Measurements from ENCODE around the gene ZNF879.

ZNF879 gene

DNA sequence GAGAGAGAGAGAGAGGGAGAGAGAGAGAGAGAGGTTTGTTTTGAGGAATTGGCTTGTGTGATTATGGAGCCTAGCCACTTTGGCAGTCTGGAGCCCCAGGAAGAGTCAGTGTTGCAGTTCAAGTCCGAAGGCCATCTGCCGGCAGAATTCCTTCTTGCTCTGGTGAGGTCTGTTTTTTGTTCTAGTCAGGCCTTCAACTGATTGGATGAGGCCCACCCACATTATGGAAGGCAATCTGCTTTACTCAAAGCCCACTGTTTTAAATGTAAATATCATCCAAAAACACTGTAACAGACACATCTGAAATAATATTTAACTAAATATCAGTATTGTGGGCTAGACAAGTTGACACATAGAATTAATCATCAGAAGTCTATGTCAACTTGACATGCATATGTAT, 17.0 kb upstream of the ZNF879 start:
- ChIA-PET POLR2A (no interaction called here), CTCF (no interaction called here)
- DNase-seq (ENCODE audit: extremely low spot score) = no peak
- TF ChIP-seq CTCF (IDR thresholded peaks at IDR 0.05; ENCODE audit: control extremely low read depth, extremely low read depth, low read depth, missing control alignments) = no peak

- CTCF ChIA-PET = no interaction called here
- POLR2A ChIA-PET = no interaction called here
Observed at GRCh38 chr5:179008667-179009066, 14.9 kb upstream of the ZNF879 start.

DNA sequence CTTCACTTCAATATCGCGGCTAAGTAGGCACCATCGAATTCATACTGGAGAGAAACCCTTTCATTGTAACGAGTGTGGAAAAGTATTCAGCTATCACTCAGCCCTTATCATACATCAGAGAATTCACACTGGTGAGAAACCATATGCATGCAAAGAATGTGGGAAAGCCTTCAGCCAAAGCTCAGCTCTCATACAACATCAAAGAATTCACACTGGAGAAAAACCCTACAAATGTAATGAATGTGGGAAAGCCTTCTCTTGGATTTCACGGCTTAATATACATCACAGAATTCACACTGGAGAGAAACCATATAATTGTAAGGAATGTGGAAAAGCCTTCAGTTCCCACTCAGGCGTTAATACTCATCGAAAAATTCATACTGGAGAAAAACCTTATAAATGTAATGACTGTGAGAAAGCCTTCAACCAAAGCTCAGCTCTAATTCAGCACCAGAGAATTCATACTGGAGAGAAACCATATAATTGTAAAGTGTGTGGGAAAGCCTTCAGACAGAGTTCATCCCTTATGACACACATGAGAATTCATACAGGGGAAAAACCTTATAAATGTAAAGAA, 9.5 kb downstream of the ZNF879 start:
- TF ChIP-seq CTCF (IDR thresholded peaks at IDR 0.05; ENCODE audit: control extremely low read depth, extremely low read depth, low read depth, missing control alignments) = no peak
- POLR2A ChIA-PET = no interaction called here
- CTCF ChIA-PET = interaction anchor here (0.9 kb wide), 1 partner anchor 17 kb away, joined by 3 read pairs; no protein-coding TSS in a partner anchor
- no peak for DNase-seq (ENCODE audit: extremely low spot score)

More at GRCh38 chr5:179008667-179009066, 14.9 kb upstream of the ZNF879 start:
- DNase-seq (ENCODE audit: extremely low spot score) = no peak
- no peak for TF ChIP-seq CTCF (IDR thresholded peaks at IDR 0.05; ENCODE audit: control extremely low read depth, extremely low read depth, low read depth, missing control alignments)

DNA sequence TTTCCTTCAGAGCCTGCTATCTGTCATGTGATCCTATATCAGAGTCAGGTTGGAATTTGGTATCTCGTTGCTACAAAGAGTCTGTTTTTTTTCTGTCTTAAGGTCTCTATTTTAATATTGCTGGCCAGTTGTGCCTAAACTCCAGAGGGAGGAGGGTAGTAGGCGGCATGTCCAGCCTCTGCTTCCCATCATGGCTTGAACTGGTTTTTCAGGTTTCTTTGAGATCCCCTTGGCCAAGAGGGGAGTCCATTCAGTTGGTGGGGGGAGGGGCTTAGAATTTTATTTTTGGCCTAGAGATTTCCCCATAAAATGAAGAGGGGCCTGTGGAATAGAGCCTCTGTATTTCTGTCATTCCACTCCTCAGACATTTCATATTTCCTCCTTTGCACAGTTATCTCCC, 21.2 kb downstream of the ZNF879 start:
- CTCF ChIA-PET = no interaction called here
- no peak for TF ChIP-seq CTCF (IDR thresholded peaks at IDR 0.05; ENCODE audit: control extremely low read depth, extremely low read depth, low read depth, missing control alignments)
- no peak for DNase-seq (ENCODE audit: extremely low spot score)
- POLR2A ChIA-PET = no interaction called here

DNA sequence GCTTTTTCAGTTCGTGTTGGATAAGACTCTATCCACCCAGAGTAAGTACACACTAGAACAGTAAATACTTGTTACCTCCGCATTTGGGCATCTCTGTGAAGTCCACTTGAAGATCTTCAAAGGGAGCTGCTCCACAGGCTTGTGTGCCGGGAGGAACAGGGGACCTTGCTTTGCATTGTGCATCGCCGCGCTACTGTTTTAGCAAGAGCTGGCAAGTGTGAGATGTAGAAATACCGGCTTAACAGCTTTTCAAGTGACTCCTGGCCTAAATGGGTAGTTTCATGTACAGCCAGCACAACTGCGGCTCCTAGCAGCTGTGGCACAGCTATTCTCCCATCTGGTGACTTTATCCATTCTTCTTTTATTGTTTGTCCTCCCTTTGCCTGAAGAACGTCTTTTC, 28.2 kb downstream of the ZNF879 start:
- ChIA-PET CTCF (no interaction called here), POLR2A (no interaction called here)
- no peak for TF ChIP-seq CTCF (IDR thresholded peaks at IDR 0.05; ENCODE audit: control extremely low read depth, extremely low read depth, low read depth, missing control alignments)
- no peak for DNase-seq (ENCODE audit: extremely low spot score)

DNA sequence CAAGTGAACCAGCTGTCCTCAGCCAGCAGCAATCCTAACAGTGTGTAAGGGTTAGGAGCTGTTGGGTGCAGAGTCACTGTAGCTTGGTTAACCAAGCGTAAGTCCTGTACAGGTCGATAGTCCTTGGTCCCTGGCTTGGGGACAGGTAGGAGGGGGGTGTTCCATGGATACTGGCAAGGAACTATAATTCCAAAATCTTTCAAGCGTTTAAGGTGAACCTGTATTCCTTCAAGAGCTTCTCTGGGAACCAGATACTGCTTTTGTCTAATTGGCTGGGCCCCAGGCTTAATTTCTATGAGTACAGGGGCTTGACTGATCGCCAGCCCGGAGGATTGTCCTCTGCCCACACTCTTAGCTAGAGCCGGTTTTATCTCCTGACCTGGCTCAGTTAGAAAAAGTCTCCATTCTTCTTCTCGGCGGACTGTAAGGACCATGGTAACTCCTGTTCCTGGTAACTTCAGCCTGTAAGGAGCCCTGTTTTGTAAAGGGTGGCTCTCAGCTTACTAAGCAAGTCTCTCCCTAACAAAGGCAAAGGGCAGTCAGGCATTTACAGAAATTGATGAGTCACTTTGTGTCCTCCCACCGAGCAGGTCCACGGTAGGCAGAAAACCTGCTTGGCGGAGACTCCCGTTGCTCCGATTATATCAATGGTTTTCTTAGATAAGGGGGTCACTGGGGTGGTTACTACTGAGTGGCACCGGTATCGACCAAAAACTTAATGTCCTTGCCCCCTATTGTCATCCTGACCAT, 30.6 kb downstream of the ZNF879 start:
- CTCF ChIA-PET = no interaction called here
- POLR2A ChIA-PET = no interaction called here
- no peak for DNase-seq (ENCODE audit: extremely low spot score)
- TF ChIP-seq CTCF (IDR thresholded peaks at IDR 0.05; ENCODE audit: control extremely low read depth, extremely low read depth, low read depth, missing control alignments) = no peak
